Astrocyte (in vitro differentiated cells and primary cell): ENCODE results near the gene PPM1H. TPM values are rescaled to one million over a fixed set of nuclear protein-coding genes. Genes with fewer than 3 reads are reported as not detected.

Experiments used
- DNase-seq: peaks from one replicate; pipeline ENCODE4 v3.0.0-alpha.2; 2010; ENCODE audit warnings: low read depth
- FAIRE-seq: peaks from 2 replicates; lab custom pipeline; 2011; peaks lifted over from hg19 to GRCh38; lab: Jason Lieb, UNC
- H2AFZ ChIP-seq: 2 replicates; pipeline ENCODE4 v1.6.0; 2012; ENCODE audit warnings: low read depth, low read length, inconsistent platforms
- H3K27ac ChIP-seq: 2 replicates; pipeline ENCODE4 v1.5.1; 2011; ENCODE audit warnings: low read depth, low read length, inconsistent platforms
- H3K27me3 ChIP-seq: 2 replicates; pipeline ENCODE4 v1.6.0; 2011; ENCODE audit warnings: low read length, inconsistent platforms; ENCODE audit not compliant: insufficient read depth
- H3K36me3 ChIP-seq: 2 replicates; pipeline ENCODE4 v1.5.1; 2011; ENCODE audit warnings: low read length, inconsistent platforms; ENCODE audit not compliant: insufficient read depth
- H3K4me1 ChIP-seq: 2 replicates; pipeline ENCODE4 v1.5.1; 2011; ENCODE audit warnings: low read length, inconsistent platforms; ENCODE audit not compliant: insufficient read depth
- H3K4me2 ChIP-seq: 2 replicates; pipeline ENCODE4 v1.6.0; 2012; ENCODE audit warnings: low read length, inconsistent platforms
- H3K4me3 ChIP-seq: 2 replicates; pipeline ENCODE4 v1.5.1; 2011; ENCODE audit warnings: low read depth, mild to moderate bottlenecking, low read length, inconsistent platforms; ENCODE audit not compliant: insufficient read depth
- H3K79me2 ChIP-seq: 2 replicates; pipeline ENCODE4 v1.6.0; 2012; ENCODE audit warnings: mild to moderate bottlenecking, low read length, inconsistent platforms; ENCODE audit not compliant: insufficient read depth
- H3K9ac ChIP-seq: 2 replicates; pipeline ENCODE4 v1.6.0; 2012; ENCODE audit warnings: mild to moderate bottlenecking, low read length, inconsistent platforms
- H3K9me3 ChIP-seq: 2 replicates; pipeline ENCODE4 v1.5.1; 2012; ENCODE audit warnings: low read depth, mild to moderate bottlenecking, low read length, inconsistent platforms; ENCODE audit not compliant: insufficient read depth
- H4K20me1 ChIP-seq: 2 replicates; pipeline ENCODE4 v1.6.0; 2012; ENCODE audit warnings: low read length, inconsistent platforms; ENCODE audit not compliant: insufficient read depth
- H3K27ac Mint-ChIP-seq: one replicate; pipeline ENCODE4 v1.8.0; 2021; ENCODE audit warnings: mild to moderate bottlenecking, mixed read lengths; ENCODE audit not compliant: unreplicated experiment
- H3K27me3 Mint-ChIP-seq: one replicate; pipeline ENCODE4 v1.8.0; 2021; ENCODE audit warnings: low read depth, mixed read lengths; ENCODE audit not compliant: unreplicated experiment
- H3K36me3 Mint-ChIP-seq: one replicate; pipeline ENCODE4 v1.8.0; 2021; ENCODE audit warnings: low read depth, mixed read lengths; ENCODE audit not compliant: unreplicated experiment
- H3K4me1 Mint-ChIP-seq: one replicate; pipeline ENCODE4 v1.8.0; 2021; ENCODE audit warnings: low read depth, mixed read lengths; ENCODE audit not compliant: unreplicated experiment
- H3K4me3 Mint-ChIP-seq: one replicate; pipeline ENCODE4 v1.8.0; 2021; ENCODE audit warnings: mild to moderate bottlenecking, moderate library complexity, mixed read lengths; ENCODE audit not compliant: unreplicated experiment
- H3K9me3 Mint-ChIP-seq: one replicate; pipeline ENCODE4 v1.8.0; 2021; ENCODE audit warnings: mild to moderate bottlenecking, mixed read lengths; ENCODE audit not compliant: unreplicated experiment
- CTCF ChIP-seq: IDR thresholded peaks from 2 replicates; pipeline ENCODE4 v1.5.1; 2011; ENCODE audit warnings: low read depth, mild to moderate bottlenecking, inconsistent platforms, low read length, moderate library complexity; ENCODE audit not compliant: insufficient read depth
- EZH2 ChIP-seq: IDR thresholded peaks from 2 replicates; pipeline ENCODE4 v1.6.1; 2012; ENCODE audit warnings: mild to moderate bottlenecking, low read length, inconsistent platforms; ENCODE audit not compliant: insufficient read depth
- total RNA-seq: library from RNA; stranded (reverse); gene quantifications from 2 replicates; pipeline ENCODE4 v1.2.1, GENCODE V29; 2021

PPM1H gene
- total RNA-seq, 1 donor from 2014 or later: 7.8 TPM

GRCh38 chr12:62802321-62802720 lies 132.6 kb downstream of the PPM1H start:
- Mint-ChIP-seq H3K4me3 (no peak overlapping the region), H3K27ac (no peak overlapping the region), H3K4me1 (no peaks in the 10 kb centered on the region), H3K36me3 (no peaks in the 10 kb centered on the region), H3K9me3 (no peaks in the 10 kb centered on the region), H3K27me3 (no peaks in the 10 kb centered on the region)
- Histone ChIP-seq H3K4me3 (no peak overlapping the region), H4K20me1 (no peaks in the 10 kb centered on the region), H2AFZ (no peak overlapping the region), H3K4me2 (no peak overlapping the region), H3K9ac (no peak overlapping the region), H3K27me3 (no peaks in the 10 kb centered on the region), H3K27ac (no peak overlapping the region), H3K4me1 (no peaks in the 10 kb centered on the region), H3K9me3 (no peaks in the 10 kb centered on the region), H3K36me3 (no peaks in the 10 kb centered on the region), H3K79me2 (no peaks in the 10 kb centered on the region)
- TF ChIP-seq EZH2 (no peak), CTCF (no peak)
- DNase-seq (no peak), FAIRE-seq (no peak)

- no peak overlapping the region for H3K4me3 Mint-ChIP-seq
- H3K36me3 ChIP-seq: no peaks in the 10 kb centered on the region
- H3K4me1 ChIP-seq: no peaks in the 10 kb centered on the region
- no peak overlapping the region for H3K27ac Mint-ChIP-seq
- H3K4me2 ChIP-seq: no peak overlapping the region
- H3K9me3 Mint-ChIP-seq: no peaks in the 10 kb centered on the region
- no peaks in the 10 kb centered on the region for H3K79me2 ChIP-seq
- no peak overlapping the region for H3K27ac ChIP-seq
- H3K4me3 ChIP-seq: no peak overlapping the region
- H2AFZ ChIP-seq: no peak overlapping the region
- H4K20me1 ChIP-seq: no peaks in the 10 kb centered on the region
- H3K9ac ChIP-seq: no peak overlapping the region
- no peaks in the 10 kb centered on the region for H3K4me1 Mint-ChIP-seq
- DNase-seq (no peak), FAIRE-seq (no peak)
- no peaks in the 10 kb centered on the region for H3K36me3 Mint-ChIP-seq
- H3K27me3 Mint-ChIP-seq: no peaks in the 10 kb centered on the region
- H3K27me3 ChIP-seq: no peaks in the 10 kb centered on the region
- no peak for TF ChIP-seq CTCF
- no peak for TF ChIP-seq EZH2
- H3K9me3 ChIP-seq: no peaks in the 10 kb centered on the region
These were observed 133.2 kb downstream of the PPM1H start for GRCh38 chr12:62801796-62802195.

DNA sequence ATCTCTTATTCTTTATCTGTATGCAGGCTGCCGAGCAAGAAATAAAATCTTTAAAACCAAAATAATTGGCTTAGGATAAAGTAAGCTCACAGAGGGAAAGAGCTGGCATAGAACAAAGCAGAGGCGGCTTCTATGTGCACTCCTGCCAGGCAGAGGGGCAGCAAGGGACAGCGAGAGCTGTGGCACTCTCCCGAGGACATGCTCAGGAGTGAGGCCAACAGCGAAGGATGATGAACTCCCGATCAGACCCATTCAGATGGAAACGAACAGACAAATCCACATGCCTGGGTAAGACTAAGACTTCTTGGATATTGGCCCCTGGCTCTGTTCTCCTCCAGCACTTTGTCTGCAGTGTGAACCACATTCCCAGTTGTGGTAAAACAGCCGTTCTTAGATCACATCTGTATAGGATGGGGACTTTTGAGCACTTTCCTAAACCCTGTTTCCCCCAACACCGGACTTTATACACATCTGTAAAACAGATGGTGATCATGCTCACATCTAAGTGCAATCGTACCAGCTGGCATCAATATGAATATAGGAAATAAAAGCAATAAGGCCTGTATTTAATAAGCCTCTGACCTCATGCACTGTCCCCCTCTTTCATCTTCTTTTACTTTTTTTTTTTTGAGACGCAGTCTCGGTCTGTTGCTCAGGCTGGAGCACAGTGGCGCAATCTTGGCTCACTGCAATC lies 134.1 kb downstream of the PPM1H start:
- no peaks in the 10 kb centered on the region for H3K4me1 Mint-ChIP-seq
- no peaks in the 10 kb centered on the region for H4K20me1 ChIP-seq

More for the DNA sequence above, 134.1 kb downstream of the PPM1H start:
- no peak overlapping the region for H3K4me3 Mint-ChIP-seq
- H3K4me2 ChIP-seq: no peak overlapping the region
- TF ChIP-seq EZH2 (no peak), CTCF (no peak)
- DNase-seq (no peak), FAIRE-seq (no peak)
- H3K27me3 Mint-ChIP-seq: no peaks in the 10 kb centered on the region
- no peaks in the 10 kb centered on the region for H3K9me3 ChIP-seq
- H3K36me3 Mint-ChIP-seq: no peaks in the 10 kb centered on the region
- H3K79me2 ChIP-seq: no peaks in the 10 kb centered on the region
- H3K27ac ChIP-seq: no peak overlapping the region
- H3K4me1 ChIP-seq: no peaks in the 10 kb centered on the region
- no peak overlapping the region for H2AFZ ChIP-seq
- no peaks in the 10 kb centered on the region for H3K27me3 ChIP-seq
- no peak overlapping the region for H3K27ac Mint-ChIP-seq
- H3K36me3 ChIP-seq: no peaks in the 10 kb centered on the region
- H3K9ac ChIP-seq: no peak overlapping the region
- H3K4me3 ChIP-seq: no peak overlapping the region
- H3K9me3 Mint-ChIP-seq: no peaks in the 10 kb centered on the region
